GM12873 (cell line): ENCODE results near the gene MICAL2.

Experiments used
- TF ChIP-seq, protein P1 (sequence below): IDR thresholded peaks from 2 replicates; pipeline ENCODE4 v1.5.1; 2012; ENCODE audit warnings: low read depth, mild to moderate bottlenecking, moderate library complexity, low read length, control low read depth; ENCODE audit not compliant: insufficient read depth; ENCODE audit errors: missing control alignments

MICAL2 gene

DNA sequence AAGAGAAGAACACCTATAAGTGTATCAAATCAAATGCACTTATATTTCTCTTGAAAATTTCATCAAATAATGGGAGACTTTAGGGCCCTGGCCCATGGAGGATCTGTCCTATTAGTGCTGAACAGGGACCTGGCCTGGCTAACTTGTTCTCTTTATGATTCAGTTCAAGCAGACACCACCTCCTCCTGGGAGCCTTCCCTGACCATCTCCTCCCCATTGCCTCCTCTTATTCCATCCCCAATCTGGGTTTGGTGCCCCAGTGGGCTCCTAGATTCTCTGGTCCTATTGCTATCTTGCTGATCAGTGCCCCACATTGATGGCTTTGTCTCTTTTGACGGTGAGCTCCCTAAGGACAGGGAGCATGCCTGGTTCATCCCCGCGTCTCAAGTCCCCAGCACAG lies 60.1 kb downstream of the MICAL2 start:
- TF ChIP-seq, protein P1, sequence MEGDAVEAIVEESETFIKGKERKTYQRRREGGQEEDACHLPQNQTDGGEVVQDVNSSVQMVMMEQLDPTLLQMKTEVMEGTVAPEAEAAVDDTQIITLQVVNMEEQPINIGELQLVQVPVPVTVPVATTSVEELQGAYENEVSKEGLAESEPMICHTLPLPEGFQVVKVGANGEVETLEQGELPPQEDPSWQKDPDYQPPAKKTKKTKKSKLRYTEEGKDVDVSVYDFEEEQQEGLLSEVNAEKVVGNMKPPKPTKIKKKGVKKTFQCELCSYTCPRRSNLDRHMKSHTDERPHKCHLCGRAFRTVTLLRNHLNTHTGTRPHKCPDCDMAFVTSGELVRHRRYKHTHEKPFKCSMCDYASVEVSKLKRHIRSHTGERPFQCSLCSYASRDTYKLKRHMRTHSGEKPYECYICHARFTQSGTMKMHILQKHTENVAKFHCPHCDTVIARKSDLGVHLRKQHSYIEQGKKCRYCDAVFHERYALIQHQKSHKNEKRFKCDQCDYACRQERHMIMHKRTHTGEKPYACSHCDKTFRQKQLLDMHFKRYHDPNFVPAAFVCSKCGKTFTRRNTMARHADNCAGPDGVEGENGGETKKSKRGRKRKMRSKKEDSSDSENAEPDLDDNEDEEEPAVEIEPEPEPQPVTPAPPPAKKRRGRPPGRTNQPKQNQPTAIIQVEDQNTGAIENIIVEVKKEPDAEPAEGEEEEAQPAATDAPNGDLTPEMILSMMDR: no peak

DNA sequence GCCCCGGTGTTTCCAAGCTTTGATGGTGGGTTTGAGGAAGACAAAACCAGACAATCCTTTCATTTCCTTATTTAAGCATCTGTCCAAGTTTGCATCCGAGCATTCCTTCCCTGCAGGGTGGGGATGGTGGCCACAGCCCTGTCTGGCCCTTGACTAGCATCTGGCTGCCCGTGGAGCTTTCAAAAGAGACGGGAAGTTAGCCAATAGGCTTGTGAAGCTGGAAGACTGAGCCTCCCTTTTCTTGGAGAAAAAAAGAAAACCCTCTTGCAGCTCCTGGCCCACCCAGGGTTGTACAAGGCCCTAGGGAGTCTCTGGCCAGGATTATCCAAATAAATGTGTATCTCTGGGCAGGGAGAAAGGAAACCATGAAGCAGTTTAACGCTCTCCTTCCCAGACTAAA lies 60.6 kb downstream of the MICAL2 start:
- TF ChIP-seq, protein P1: no peak

DNA sequence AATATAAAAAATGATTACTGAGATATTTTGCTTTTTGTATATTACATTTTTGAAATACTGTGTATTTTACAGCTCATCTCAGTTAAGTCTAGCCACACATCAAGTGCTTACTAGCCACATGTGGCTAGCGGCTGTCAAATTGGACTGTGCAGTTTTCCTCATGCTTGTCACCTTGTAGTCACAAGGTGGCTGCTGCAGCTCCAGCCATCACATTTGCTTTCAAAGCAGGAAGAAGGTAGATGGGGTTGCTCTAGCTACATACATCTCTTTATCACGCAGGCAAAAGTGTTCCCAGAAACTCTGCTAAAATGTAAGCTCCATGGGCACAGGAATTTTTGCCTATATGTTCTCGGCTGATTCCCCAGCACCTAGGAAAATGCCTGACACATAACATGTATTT lies 61.5 kb downstream of the MICAL2 start:
- TF ChIP-seq, protein P1: no peak

DNA sequence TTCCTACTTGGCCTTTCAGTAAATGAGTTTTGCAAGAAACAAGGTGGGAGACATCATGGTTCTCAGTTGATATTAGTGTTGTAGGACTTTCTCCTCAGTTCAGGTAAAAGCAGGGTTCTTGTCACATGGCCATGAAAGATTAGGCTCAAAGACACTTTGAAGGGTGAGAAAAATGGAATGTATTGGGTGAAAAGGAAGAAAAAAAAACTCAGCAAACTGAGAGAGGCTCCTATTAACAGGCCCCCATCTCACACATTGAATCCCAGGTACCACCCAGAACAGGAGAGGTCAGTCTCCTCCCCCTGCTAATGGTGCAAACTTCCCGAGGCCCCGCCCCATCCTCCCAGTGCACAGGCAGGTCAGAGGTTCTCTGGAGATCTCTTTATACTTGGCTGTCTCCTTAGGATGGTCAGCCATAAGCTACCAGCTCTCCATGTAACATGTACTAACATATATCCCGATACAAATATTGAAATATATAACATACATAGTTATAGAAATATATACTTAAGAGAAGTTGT lies 62.2 kb downstream of the MICAL2 start:
- TF ChIP-seq, protein P1: no peak

DNA sequence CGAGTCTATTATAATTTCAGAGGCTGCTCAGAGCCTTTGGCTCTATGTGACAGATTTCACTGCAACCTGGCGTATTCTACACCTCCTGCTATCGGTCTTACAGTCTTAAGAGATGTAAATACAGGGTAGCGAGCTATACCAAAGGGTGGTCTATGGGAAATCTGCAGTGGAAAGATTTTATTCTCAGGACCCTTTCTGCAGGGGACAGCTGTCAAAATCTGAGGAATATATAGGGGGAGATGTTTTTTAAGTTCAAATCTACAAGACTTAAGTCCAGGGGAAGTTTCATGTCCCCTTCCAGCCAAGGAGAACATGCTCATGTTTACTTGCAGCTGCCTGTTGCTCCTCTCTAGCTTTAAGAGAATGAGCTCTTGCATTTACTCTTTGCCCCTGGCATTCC lies 62.7 kb downstream of the MICAL2 start:
- TF ChIP-seq, protein P1: no peak

DNA sequence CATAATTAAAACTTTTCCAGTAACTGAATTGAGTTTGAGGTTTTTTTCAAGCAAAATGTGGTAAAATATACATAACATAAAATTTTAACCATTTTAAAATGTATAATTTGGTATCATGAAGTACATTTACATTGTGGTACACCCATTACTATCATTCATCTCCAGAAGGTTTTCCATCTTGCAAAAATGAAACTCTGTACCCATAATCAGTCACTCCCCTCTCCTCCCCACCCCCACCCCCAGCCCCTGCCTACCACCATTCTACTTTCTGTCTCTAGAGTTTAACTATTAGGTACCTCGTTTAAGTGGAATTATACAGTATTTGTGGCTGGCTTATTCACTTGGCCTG lies 63.7 kb downstream of the MICAL2 start:
- TF ChIP-seq, protein P1: no peak

DNA sequence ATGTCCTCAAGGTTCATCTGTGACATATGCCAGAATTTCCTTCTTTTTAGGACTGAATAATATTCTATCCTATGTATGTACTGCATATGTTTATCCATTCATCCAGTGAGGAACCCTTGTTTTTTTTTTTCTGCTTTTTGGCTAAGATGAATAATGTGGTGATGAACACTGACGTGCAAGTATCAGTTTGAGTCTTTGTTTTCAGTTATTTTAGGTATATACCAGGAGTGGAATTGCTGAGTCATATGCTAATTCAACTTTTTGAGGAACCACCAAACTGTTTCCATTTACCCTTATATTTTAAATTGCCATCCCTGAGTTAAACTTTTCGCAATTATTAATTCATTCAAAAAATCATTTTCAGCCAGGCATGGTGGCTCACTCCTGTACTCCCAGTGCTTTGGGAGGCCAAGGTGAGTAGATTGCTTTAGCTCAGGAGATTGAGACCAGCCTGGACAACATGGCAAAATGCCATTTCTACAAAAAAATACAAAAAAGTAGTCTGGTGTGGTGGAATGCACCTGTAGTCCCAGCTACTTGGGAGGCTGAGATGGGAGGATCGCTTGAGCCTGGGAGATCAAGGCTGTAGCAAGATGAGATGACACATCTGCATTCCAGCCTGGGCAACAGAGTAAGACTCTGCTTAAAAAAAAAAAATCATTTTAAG lies 64.2 kb downstream of the MICAL2 start:
- TF ChIP-seq, protein P1: no peak
